NCI-H1048 (cell line): ENCODE data around the gene GAGE10.

ENCODE experiments used
- DNase-seq: peaks from one replicate; lab custom pipeline; 2025; lab: John Stamatoyannopoulos, UW

Gene GAGE10, protein sequence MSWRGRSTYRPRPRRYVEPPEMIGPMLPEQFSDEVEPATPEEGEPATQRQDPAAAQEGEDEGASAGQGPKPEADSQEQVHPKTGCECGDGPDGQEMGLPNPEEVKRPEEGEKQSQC

DNA sequence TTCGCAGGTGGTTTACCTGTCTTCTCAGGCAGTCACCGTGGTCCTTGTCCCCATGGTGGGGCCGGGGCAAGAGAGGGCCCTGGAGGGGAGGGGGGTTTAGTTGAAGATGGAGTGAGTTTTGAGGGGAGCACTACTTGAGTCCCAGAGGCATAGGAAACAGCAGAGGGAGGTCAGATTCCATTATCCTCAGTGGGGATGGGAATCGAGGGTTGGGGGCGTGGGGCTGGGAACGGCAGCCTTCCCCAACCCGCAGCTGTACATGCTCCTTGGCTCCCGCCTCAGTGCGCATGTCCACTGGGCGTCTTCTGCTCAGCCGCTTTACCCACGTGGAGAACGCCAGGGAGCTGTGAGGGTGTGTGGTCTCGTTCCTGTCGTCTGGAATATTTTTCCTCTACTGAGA is at the start of gene GAGE10:
TSS of gene GAGE10 (plus strand) at position 301 of the 400 bp plus-strand sequence. CDS start 1,214 bp downstream, outside the sequence.
- no peak for DNase-seq

DNA sequence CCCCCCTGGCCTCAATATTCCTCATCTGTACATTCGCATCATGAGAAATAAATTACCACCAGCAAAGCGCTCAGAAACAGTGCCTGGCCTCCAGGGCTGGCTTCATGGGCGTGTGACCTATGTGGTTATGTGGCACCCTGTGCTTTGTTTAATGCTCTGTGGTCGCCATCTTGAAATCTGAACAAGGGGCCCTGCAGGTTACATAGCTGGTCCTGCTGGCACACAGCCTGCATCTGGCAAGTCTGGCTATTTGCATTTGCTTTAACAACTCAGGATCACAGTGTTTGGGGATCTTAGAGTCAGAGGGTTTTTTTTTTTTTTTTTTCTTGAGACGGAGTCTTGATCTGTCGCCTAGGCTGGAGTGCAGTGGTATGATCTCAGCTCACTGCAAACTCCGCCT is 48.8 kb upstream of the GAGE10 start:
- no peak for DNase-seq

GRCh38 chrX:49256268-49256995 is 47.0 kb upstream of the GAGE10 start:
- no peak for DNase-seq

DNA sequence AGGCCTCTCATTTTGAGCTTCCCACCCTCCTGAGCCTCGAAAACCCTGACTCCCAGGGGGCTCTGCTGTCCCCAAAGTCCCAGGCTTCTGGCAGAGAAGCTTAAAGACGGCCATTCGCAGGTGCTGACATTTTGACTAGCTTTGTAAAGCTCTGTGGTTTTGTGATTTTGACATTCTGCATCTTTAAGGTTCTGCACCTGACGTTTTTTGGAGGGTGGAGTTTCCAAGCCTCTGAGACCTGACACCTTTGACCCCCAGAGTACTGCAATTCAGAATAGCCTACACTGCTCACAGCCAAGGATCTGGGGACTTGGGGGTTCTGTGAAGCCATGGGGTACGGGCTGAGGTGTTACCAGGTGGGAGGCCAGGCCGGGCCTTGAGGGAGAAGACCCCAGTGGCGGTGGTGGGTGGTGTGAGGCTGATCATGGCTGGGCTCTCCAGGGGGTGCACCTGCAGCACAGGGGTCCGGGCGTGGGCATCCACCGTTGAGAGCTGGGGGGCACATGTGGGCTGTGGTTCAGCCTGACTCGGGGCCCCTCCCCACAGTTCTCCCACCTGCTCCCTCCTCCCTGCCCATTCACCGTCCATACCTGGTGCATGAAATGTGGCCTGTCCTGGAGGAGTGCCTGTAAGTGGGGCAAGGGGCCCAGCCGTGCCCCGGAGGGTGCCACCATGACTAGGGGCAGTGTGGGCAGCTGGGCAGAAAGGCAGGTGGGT is 46.2 kb upstream of the GAGE10 start:
- DNase-seq: no peak

GRCh38 chrX:49257846-49258748 is 45.3 kb upstream of the GAGE10 start:
- no peak for DNase-seq

DNA sequence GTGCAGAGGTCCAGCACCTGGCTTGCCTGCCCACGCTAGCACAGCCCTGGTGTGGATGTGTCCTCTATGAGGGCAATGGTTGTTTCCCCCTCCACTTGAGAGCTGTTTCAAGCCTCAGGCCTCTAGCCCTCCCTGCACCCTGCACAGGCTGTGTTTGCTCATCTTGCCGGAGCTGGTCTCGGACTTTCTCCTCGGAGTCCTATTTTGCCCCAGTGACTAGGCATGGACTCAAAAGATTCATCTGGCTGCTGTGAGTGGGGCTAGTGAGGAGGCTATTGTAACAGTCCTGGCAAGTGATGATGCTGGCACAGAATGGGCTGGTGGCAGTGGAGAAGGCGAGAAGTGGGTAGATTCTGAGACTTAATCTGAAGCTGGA is 44.7 kb upstream of the GAGE10 start:
- no peak for DNase-seq

DNA sequence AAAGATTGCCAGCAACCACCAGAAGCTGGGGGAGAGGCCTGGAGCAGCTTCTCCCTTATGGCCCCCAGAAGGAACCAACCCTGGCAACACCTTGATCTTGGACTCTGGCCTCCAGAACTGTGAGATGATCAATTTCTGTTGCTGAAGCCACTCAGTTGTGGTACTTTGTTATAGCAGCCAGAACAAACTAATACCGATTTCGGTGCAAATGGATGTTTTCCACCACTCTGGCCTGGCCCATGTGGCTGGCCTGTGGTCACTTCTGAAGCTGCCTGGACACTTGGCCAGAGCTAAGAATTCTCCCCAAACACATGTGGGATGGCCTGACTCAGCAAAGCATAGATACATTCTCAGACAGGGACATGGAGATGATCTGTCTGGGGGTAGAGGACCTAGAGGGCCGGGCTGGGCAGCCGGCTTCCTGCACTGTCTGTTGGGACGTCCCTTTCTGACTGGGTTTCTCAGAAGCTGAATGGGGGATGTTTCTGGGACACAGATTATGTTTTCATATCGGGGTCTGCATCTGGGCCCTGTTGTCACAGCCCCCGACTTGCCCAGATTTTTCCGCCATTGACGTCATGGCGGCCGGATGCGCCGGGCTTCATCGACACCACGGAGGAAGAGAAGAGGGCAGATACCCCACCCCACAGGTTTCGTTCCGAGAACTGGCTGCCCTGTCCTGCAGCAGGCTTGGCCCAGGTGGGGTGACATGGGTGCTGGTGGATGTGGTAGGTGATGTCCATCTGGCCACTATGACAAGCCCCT is 43.0 kb upstream of the GAGE10 start:
- no peak for DNase-seq

DNA sequence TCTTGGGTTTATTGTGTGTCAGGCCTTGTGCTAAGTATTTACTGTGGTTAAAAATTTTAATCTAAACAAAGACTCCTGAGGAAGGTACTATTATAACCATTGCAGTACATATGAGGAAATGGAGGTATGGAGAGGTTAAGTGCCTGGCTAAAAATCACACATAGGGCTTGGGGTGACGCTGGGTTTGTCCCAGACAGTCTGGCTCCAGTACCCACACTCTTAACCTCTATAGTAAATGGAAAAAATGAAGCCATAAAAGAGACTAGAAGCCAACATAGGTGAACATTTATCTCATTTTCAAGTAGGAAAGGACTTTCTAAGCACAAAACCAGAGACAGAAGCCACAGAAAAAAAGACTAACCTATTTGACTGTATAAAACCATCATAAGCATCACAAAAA is 40.8 kb upstream of the GAGE10 start:
- no peak for DNase-seq

GRCh38 chrX:49263631-49264030 is 39.8 kb upstream of the GAGE10 start:
- no peak for DNase-seq

- DNase-seq: no peak
Observed at GRCh38 chrX:49264460-49264859, 39.0 kb upstream of the GAGE10 start, which contains the start of gene FOXP3. Gene FOXP3, minus strand, starts transcription at chrX:49264710. Its CDS starts 6,205 bp downstream, at chrX:49258505.

DNA sequence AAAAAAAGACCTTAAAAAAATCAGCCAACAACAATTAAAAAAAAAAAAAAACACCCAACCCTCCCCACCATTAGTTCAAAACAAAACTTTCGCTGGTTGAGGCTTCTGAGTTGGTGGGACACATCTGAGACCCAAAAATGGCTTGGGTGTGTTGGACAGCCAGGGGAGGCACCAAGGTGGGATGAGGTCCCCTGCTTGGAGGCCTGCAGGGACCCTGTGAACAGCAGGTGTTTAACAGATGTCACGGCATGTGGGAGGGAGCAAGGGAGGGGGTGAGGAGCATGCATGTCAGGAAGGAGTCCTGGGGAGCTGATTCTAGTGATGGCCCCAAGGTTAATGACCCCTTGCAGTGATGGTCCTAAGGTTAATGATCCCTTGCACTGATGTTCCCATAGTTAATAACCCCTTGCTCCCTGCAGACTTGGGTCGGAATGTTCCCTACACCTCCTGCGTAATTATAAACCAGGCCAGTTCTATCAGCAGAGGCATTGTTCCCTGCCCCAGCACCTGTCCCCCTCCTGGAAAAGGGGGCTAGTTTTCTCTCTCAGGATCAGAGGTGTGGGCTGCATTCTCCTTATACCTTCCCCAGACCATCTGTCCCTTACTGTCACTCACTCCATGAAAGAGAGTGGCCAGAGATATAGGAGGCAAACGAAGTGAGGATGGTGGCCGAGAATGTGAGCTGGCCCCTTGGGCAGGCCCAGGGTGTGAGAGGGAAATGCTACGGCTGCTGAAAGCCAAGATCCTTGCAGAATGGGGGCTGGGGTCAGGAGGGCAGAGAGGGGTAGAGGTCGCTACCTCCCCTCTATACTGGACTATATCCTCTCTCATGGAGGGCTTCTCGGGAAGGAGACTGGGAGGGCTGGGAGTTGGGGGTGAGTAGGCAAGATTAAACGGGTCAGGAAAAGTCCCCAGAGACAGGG is 36.7 kb upstream of the GAGE10 start:
- DNase-seq: no peak

- no peak for DNase-seq
Observed at GRCh38 chrX:49268702-49269009, 34.8 kb upstream of the GAGE10 start.

DNA sequence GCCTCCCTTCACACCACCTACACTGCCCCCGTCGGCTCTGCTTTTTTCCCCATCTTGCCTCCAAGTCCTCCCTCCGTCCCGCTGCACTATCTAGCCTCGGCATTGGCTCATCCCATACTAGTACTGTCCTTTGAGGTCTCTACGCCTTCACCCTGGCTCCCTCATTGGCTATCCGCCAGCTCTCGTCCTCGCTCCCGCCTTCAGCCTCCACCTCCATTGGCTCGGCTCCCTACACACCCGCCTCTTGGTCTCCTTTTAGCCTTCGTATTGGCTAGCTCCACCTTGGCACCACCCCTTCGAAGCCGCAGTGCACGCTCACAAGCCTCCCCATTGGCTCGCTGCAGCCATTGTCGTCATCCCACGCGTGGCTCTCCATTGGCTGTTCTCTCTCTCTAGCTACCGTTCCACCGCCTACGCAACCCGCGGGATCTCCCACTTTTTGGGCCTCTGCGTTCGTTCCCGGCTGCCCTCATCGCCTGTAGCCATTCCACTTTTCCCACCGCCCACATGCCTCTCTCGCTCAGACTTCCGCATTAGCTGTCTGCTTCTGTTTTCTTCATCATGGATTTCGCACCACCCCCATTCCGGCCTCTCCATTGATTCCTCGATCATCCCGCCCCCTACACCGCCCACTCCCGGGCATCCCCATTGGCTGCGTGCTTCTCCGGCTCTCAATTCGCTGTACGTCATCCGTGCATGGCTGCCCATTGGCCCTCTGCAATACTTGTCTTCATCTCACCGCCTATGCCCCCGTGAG is 34.3 kb upstream of the GAGE10 start:
- peak; percentile 88 for DNase-seq

GRCh38 chrX:49269767-49270248 is 33.6 kb upstream of the GAGE10 start, which contains the start of gene PPP1R3F:
Gene PPP1R3F, plus strand, starts transcription at chrX:49269793. Its CDS starts 77 bp downstream, at chrX:49269870.
- no peak for DNase-seq

DNA sequence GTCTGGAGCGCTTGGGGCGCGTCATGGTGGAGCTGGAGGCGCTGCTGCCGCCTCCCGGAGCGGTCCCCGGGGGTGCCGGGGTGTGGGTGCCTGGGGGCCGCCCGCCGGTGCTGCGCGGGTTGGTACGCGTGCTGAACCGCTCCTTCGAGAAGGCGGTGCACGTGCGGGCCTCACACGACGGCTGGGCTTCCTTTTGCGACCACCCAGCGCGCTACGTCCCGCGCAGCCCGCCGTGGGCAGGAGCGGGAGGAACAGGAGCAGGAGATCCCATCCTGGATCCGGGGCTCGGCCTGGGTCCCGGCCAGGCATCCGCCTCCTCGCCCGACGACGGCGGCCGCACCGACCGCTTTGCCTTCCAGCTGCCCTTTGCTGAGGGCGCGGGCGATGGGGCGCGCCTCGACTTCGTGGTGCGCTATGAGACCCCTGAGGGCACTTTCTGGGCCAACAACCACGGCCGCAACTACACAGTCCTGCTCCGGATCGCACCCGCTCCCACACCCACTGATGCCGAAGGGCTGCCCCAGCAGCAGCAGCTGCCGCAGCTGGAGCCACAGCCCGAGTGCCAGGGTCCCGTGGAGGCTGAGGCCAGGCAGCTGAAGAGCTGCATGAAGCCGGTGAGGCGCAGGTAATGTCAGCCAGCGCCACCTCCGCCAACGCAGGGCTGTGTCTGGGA is 33.1 kb upstream of the GAGE10 start:
- no peak for DNase-seq

- no peak for DNase-seq
Observed at GRCh38 chrX:49271341-49271740, 32.1 kb upstream of the GAGE10 start.

DNA sequence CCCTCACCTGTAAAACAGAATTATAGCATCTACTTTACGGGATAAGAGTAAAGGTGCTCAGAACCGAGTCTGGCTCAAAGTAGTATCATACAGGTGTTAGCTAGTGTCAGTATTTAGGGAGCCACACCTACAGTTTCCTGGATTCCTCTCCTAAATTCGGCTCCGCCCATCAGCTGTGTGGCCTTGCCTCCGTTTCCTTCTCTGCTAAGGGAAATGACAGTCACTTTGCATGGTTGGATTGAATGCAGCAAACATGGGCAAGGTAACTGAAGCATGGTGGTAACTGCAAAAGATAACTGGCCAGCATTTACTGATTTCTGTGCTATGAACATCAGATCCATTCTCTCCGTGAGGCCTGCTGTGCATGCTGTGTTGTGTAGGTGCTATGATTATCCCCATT is 31.0 kb upstream of the GAGE10 start:
- DNase-seq: no peak

GRCh38 chrX:49273181-49273727 is 30.2 kb upstream of the GAGE10 start:
- DNase-seq: no peak

GRCh38 chrX:49276207-49276606 is 27.2 kb upstream of the GAGE10 start:
- no peak for DNase-seq
